ENCODE data around the gene PTPN20. TPM values are rescaled to one million over a fixed set of nuclear protein-coding genes. Genes with fewer than 3 reads are reported as not detected.
"Not testable (repeated sequence)": the region's sequence is repeated elsewhere in the genome, so short reads cannot be mapped to it uniquely, and the experiment has no call there.

The PTPN20 gene, protein sequence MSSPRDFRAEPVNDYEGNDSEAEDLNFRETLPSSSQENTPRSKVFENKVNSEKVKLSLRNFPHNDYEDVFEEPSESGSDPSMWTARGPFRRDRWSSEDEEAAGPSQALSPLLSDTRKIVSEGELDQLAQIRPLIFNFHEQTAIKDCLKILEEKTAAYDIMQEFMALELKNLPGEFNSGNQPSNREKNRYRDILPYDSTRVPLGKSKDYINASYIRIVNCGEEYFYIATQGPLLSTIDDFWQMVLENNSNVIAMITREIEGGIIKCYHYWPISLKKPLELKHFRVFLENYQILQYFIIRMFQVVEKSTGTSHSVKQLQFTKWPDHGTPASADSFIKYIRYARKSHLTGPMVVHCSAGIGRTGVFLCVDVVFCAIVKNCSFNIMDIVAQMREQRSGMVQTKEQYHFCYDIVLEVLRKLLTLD
- 1.6 TPM for total RNA-seq

DNA sequence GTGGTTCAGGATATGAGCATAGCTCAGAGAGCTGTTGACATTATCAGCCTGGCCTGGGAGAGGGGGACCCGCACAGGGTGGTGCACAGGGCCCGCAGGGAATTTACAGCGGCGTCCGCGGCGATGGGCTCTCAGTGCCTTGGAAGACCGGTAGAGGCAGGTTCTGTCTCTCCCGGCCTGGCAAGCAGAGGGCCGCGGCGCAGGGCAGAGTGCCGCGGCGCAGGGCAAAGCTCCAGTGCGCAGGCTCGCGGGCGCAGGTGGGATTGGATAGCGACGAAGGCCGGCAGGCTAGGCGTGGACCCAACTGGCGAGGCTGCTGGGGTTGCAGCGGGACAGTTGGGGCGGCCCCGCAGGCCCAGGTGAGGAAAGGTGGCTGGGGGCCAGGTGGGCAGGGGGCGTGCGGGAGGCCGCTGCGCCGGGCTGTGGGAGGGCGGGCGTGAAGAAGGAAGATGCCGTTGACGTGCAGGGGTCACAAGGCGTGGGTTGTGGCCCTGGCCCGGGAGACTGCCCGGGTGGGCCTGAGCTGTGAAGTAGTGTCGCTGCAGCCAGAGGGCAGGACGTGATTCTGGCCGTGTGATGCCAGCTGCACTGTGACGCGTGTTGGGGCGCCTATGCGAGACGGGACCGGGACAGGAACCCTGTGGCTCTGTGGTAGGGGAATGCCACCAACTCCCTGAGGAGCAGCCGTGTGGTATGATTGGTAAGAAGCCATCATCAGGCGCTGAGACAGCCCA, at the start of gene PTPN20:
Gene PTPN20, plus strand, starts transcription at position 285 of the 733 bp plus-strand sequence. CDS start 21,072 bp downstream, outside the sequence.
- peak in 1 of 3 donors; percentile 0 for DNase-seq (ENCODE audit: low read depth in 2 of 3, low spot score in 2 of 3)

GRCh38 chr10:46869716-46870115, 41.5 kb upstream of the PTPN20 start:
- DNase-seq (ENCODE audit: low read depth in 2 of 3, low spot score in 2 of 3) = not testable (repeated sequence)

DNA sequence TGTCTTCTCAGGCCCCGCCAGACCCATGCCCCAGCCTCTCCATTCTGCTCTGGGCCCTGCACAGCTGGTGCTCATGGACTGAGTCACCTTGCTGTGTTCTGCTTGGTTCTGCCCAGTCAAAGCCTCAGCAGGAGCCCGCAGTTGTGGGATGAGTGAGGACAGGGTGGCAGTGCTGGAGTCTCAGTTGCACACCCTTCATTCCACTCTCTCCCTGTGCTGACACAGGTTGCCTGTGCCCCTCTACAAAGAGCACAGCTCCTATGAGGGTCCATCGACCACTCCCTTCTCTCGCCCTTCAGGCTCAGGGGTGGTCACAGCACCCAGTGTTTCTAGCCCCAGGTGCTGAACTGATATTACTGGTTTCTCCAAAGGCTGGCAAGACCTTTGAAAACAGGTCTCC, 39.6 kb upstream of the PTPN20 start:
- DNase-seq (ENCODE audit: low read depth in 2 of 3, low spot score in 2 of 3) = not testable (repeated sequence)

- DNase-seq (ENCODE audit: low read depth in 2 of 3, low spot score in 2 of 3) = not testable (repeated sequence)
Observed at GRCh38 chr10:46875304-46875703, 35.9 kb upstream of the PTPN20 start.

GRCh38 chr10:46876773-46877172, 34.5 kb upstream of the PTPN20 start:
- DNase-seq (ENCODE audit: low read depth in 2 of 3, low spot score in 2 of 3) = not testable (repeated sequence)

GRCh38 chr10:46878761-46879160, 32.5 kb upstream of the PTPN20 start:
- DNase-seq (ENCODE audit: low read depth in 2 of 3, low spot score in 2 of 3) = not testable (repeated sequence)

GRCh38 chr10:46890813-46891611, 20.2 kb upstream of the PTPN20 start:
- DNase-seq (ENCODE audit: low read depth in 2 of 3, low spot score in 2 of 3) = not testable (repeated sequence)

DNA sequence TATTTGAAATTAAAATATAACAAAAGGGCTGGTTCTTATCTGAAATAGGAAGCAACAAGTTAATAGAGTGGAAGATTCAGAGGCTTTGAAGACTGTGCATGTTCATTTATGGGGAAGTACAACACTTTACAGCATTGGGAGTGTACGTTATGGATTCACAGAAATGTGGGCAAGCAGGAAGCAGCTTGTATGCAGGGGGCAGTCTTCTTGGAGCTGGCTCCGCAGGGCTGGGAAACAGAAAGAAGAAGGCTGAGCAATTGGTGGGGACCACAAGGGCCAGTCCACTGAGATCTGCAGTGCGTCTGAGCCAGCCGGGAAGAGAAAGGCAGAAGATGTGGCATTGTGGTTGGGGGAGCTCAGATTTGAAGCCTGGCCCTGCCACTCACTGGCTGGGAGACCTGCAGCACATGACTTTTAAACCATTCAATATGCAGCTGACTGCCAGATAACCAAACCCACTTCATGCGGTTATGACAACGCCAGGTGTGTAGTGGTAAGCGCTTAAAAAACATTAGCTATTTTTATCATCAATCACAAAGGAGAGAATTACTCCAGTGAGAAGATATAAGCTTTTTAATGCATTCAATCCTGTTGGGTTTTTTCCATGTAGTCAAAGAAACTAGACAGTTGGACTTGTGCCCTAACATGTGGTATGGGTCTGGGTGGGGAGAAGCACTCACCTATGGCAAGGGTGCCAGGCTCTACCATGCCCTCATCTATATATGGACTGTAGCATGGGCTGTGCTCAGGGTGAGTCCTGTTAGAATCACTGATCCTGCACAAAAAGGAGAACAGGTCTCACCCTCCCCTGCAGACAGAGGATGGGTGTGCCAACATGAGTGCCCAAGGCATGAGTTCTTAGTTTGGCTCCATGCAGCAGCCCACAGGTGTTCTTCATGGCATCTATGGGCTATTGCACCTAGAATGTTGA, 14.2 kb upstream of the PTPN20 start:
- DNase-seq (ENCODE audit: low read depth in 2 of 3, low spot score in 2 of 3) = peak in 2 of 3 donors; percentile 5 to 65

DNA sequence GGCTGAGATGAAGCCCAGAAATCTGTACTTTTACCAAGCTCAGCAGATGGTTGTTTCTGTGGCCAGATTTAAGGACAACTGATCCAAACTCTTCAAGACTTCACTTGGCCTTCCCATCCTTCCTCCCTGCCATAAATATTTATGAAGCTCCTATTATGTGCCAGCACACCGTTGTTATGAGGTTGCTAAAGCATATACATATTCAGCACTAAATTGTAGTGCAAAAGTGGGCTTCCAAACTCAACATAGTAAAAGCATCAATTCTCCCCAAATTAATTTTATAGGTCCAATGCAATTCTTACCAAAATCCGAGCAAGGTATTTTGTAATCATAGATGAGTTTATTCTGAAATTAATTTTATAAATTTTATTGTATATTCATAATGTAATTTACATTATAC, 10.0 kb upstream of the PTPN20 start:
- DNase-seq (ENCODE audit: low read depth in 2 of 3, low spot score in 2 of 3) = not testable (repeated sequence)

GRCh38 chr10:46903874-46904273, 7.4 kb upstream of the PTPN20 start:
- not testable (repeated sequence) for DNase-seq (ENCODE audit: low read depth in 2 of 3, low spot score in 2 of 3)

DNA sequence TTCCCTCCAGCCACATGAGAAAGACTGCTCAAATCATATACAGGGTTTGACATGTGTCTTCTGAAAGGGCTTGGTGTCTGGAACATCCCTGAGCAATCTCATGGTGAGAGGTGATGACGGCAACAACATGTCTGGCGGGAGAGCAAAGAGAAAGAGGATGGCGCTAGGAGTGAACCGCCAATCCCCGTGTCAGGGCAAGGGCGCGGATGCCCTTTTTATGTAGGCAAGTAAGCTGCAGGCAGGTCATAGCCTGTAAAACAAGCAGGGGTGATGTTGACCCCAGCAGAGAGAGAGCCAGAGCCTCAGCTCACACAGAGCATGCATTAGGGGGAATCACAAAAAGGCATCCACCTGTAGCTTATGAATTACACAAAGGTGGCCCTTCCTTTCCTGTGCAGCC, 4.9 kb upstream of the PTPN20 start:
- not testable (repeated sequence) for DNase-seq (ENCODE audit: low read depth in 2 of 3, low spot score in 2 of 3)

- DNase-seq (ENCODE audit: low read depth in 2 of 3, low spot score in 2 of 3) = not testable (repeated sequence)
Observed at GRCh38 chr10:46907185-46908117, 3.8 kb upstream of the PTPN20 start.

GRCh38 chr10:46922498-46922897, 11.3 kb downstream of the PTPN20 start:
- DNase-seq (ENCODE audit: low read depth in 2 of 3, low spot score in 2 of 3) = not testable (repeated sequence)

- DNase-seq (ENCODE audit: low read depth in 2 of 3, low spot score in 2 of 3) = not testable (repeated sequence)
Observed at GRCh38 chr10:46925156-46925555, 13.9 kb downstream of the PTPN20 start.

DNA sequence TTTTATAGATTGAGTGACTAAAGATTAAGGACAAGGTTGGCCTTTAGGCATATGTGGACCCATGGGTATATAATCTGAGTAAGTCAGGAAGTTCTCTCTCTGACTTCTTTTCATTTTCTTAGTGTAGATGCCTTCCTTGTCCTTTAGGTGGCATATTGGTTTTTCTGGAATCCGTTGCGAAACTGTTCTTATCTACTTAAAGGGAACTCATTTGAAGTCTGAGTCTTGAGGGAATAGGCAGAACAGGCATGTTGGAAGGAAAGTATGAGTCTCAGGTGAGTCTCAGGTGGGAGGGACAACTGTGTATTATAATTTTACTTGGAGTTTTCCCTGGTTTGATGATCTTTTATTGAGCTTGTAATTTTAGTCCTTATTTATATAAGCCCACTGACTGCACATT, 14.6 kb downstream of the PTPN20 start:
- DNase-seq (ENCODE audit: low read depth in 2 of 3, low spot score in 2 of 3) = not testable (repeated sequence)

- DNase-seq (ENCODE audit: low read depth in 2 of 3, low spot score in 2 of 3) = not testable (repeated sequence)
Observed at GRCh38 chr10:46928810-46929209, 17.6 kb downstream of the PTPN20 start.

GRCh38 chr10:46932383-46932782, 21.2 kb downstream of the PTPN20 start:
- DNase-seq (ENCODE audit: low read depth in 2 of 3, low spot score in 2 of 3) = not testable (repeated sequence)

DNA sequence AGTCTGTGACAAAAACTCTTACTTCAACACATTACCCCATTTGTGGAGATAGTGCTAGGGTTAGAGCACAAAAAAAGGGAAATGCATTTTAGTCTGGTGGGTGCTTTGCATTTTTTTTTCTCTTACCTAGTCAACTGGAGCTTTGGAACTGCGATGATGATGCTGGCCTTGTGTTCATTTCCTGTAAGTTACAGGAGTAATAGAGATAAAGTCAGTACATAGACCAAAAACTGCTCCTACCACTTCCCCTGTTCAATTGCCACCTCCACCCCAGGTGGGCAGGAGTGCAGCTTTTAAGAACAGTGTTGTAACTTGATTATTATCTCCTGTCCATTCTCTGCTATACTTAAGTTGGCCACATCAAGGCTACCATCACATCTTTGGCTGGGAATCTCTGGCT, 29.9 kb downstream of the PTPN20 start:
- DNase-seq (ENCODE audit: low read depth in 2 of 3, low spot score in 2 of 3) = not testable (repeated sequence)
